Stimulated activated CD8-positive, alpha-beta memory T cell treated with anti-CD3 and anti-CD28 coated beads, Interleukin-12 subunit alpha, Interleukin-12 subunit beta, amount 100 ng/mL, for 24 hours (primary cell): ENCODE data around the gene CYP2A6.
"Not testable (repeated sequence)": the region's sequence is repeated elsewhere in the genome, so short reads cannot be mapped to it uniquely, and the experiment has no call there.

Experiments used
- DNase-seq: peaks from one replicate; pipeline ENCODE4 v3.0.0-alpha.2; 2020; ENCODE audit errors: extremely low read depth

The CYP2A6 gene

GRCh38 chr19:40843653-40844052 lies 6.6 kb downstream of the CYP2A6 start:
- not testable (repeated sequence) for DNase-seq

- not testable (repeated sequence) for DNase-seq
Observed at GRCh38 chr19:40842997-40843652, 7.1 kb downstream of the CYP2A6 start.

- not testable (repeated sequence) for DNase-seq
Observed at GRCh38 chr19:40842012-40842411, 8.2 kb downstream of the CYP2A6 start.

GRCh38 chr19:40838477-40838876 lies 11.8 kb downstream of the CYP2A6 start:
- not testable (repeated sequence) for DNase-seq

- DNase-seq = no peak
Observed at GRCh38 chr19:40836754-40837429, 13.4 kb downstream of the CYP2A6 start.

- not testable (repeated sequence) for DNase-seq
Observed at GRCh38 chr19:40833728-40834533, 16.3 kb downstream of the CYP2A6 start.

- not testable (repeated sequence) for DNase-seq
Observed at GRCh38 chr19:40832431-40832790, 17.8 kb downstream of the CYP2A6 start.

- no peak for DNase-seq
Observed at GRCh38 chr19:40831502-40832430, 18.5 kb downstream of the CYP2A6 start.

- DNase-seq = not testable (repeated sequence)
Observed at GRCh38 chr19:40830741-40831140, 19.5 kb downstream of the CYP2A6 start.

GRCh38 chr19:40829205-40829604 lies 21.0 kb downstream of the CYP2A6 start:
- DNase-seq = no peak

- no peak for DNase-seq
Observed at GRCh38 chr19:40827386-40828247, 22.6 kb downstream of the CYP2A6 start.

- DNase-seq = not testable (repeated sequence)
Observed at GRCh38 chr19:40826699-40827385, 23.4 kb downstream of the CYP2A6 start.

- DNase-seq = not testable (repeated sequence)
Observed at GRCh38 chr19:40826312-40826698, 23.9 kb downstream of the CYP2A6 start.

- not testable (repeated sequence) for DNase-seq
Observed at GRCh38 chr19:40825460-40826095, 24.7 kb downstream of the CYP2A6 start.

GRCh38 chr19:40824916-40825315 lies 25.3 kb downstream of the CYP2A6 start:
- not testable (repeated sequence) for DNase-seq

- not testable (repeated sequence) for DNase-seq
Observed at GRCh38 chr19:40822704-40823553, 27.3 kb downstream of the CYP2A6 start.

- no peak for DNase-seq
Observed at GRCh38 chr19:40822161-40822560, 28.1 kb downstream of the CYP2A6 start.

- not testable (repeated sequence) for DNase-seq
Observed at GRCh38 chr19:40819479-40820234, 30.6 kb downstream of the CYP2A6 start.
